SH-SY5Y (cell line): ENCODE data around the gene NPY1R.

Experiments
- GATA2 ChIP-seq: IDR thresholded peaks from 2 replicates; pipeline ENCODE4 v1.6.1; 2011; ENCODE audit warnings: mild to moderate bottlenecking, low read depth, low read length
- GATA3 ChIP-seq: IDR thresholded peaks from 2 replicates; pipeline ENCODE4 v1.6.1; 2011; ENCODE audit warnings: low read depth, mild to moderate bottlenecking, low read length, moderate library complexity

The NPY1R gene

DNA sequence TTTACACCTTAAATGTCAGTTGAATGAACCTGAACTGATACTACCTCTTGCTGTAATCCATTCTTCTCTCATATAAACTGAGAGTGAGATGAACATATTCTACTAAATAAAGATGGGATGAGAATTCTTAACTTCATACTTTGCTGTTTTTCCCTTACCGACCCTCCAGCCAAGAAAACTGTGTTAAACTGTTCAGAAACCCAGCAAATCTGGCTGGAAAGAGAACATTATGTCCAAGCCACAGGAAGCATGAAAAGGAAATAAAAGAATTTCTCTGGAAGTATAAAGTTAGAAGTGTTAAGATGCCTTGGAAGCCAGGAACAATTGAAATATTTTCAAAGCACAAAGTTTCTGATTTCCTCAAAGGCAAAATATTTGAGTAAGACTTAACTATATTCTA lies 22.9 kb downstream of the NPY1R start:
- no peak for TF ChIP-seq GATA3
- no peak for TF ChIP-seq GATA2

DNA sequence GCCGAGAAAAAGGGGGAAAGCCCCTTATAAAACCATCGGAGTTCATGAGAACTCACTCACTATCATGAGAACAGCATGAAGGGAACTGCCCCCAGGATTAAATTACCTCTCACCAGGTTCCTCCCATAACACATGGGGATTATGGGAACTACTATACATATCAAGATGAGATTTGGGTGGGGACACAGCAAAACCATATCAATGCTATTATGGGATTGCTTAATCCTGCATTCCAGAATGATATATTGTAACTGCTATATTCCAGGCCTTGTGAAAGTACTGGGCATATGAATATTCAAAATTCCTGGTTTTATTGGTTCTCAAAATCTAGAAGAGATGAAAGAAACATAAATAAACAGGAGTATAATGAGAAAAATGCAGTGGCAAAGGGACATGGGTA lies 29.3 kb downstream of the NPY1R start:
- TF ChIP-seq GATA3 (no peak), GATA2 (no peak)

DNA sequence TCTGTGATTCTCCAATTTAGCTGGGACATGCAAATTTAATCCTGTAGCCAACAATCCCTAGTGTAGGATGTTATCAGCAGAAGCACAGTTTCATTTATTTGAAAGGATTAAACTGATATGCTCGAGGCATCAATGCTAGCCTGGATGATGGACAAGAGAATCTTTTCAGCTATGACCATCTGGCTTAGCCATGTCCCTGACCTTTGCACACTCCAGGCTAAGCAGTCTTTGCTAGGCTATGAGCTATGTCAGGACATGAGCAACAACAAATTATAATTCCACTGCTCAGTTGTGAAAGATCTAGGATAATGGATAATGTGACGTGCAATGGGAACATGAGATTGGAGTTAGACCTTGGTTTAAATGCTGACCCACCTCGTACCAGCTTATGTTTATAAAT lies 32.0 kb downstream of the NPY1R start:
- TF ChIP-seq GATA3 = no peak
- no peak for TF ChIP-seq GATA2

DNA sequence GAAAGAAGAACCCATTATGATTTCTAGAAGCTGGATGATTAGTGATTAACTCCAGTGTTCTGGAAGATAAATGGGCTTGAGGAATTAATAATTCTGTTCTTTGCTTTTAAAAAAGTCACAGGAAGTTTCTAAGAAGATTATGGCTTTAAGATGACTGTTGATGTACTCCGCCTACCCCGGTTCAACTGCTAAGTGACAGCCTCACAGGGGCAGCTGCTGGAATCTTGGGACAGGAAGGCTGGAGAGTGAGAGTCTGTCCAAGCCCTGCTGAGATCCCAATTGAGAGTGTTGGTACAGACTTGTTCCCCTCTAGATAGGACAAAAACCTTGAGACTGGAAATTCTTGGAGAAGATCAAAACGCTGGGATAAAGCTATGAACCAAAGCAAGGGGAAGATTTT lies 37.3 kb downstream of the NPY1R start:
- TF ChIP-seq GATA3 (no peak), GATA2 (no peak)

DNA sequence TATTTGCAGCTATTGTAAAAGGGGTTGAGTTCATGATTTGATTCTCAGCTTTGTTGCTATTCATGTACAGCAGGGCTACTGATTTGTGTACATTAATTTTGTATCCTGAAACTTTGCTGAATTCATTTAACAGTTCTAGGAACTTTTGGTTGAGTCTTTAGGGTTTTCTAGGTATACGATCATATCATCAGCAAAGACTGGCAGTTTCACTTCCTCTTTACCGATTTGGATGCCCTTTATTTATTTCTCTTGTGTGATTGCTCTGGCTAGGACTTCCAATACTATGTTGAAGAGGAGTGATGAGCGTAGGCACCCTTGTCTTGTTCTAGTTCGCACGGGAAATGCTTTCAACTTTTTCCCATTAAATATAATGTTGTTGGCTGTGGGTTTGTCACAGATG lies 48.1 kb downstream of the NPY1R start:
- TF ChIP-seq GATA3 (no peak), GATA2 (no peak)

DNA sequence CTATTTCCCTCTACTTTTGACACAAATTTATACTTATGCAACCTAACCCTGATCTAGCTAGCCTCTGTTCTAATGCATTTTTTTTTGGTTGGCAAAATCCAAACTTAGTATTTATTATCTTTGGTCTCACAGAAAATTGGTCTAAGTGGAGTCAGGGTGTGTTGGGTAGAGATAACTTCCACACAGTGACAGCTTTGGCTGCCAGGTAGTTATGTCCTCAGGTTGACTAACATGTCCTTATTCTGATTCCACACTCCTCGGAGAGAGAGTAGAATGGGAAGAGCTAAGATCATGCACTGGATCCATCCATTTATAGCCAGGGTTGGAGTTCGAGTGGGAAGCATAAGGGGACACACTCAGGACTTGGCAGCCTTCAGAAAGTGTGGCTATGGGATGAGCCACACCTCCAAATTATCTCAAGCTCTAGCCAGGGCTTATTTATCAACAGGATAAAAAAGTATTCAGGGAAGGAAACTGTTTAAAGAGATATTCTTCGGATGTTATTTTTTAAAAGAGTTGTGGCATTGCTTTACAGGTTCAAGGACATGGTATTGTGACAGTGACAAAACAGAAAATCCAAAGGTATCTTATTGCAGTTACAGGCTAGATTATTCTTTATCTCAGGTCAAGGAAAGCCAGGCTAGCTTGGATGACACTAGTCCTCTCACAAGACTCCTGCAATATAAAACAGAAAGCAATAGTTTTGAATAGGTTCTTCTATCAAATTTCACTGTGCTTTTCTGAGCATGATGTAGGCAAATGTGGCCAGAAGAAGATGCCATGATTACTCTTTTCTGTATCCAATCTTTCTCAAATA lies 51.5 kb downstream of the NPY1R start:
- no peak for TF ChIP-seq GATA3
- TF ChIP-seq GATA2 = no peak

DNA sequence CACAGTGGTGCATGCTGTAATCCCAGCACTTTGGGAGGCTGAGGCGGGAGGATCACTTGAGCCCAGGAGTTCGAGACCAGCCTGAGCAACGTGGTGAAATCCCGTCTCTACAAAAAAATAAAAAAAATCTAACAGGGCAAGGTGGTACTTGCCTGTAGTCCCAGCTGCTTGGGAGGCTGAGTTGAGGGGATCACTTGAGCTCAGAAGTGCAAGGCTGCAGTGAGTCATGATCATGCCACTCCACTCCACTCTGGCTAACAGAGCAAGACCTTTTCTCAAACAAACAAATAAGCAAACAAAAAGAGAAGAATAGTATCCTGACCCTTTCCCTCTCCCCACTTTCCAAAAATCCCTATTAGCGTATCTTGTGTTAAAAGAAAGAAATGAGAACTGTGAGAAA lies 52.7 kb downstream of the NPY1R start:
- TF ChIP-seq GATA3 (no peak), GATA2 (no peak)

DNA sequence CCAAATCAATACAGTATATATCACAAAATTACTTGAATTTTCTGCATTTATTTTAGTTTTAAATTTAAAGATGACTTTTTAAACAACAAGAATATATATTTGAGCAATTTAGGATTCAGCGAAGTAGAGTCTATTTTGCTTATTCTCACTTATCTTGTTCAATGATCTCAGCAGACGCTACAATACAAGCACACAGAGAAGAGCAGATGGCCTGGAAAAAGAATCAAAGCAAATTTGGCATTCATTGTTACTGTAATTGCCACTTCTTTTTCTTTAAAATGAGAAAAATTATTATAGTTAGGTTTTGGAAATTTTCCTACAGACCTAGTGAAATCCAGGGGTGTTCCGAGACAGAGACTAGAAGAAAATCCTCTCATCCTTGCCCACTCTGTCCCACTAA lies 57.5 kb downstream of the NPY1R start:
- no peak for TF ChIP-seq GATA2
